Gastroesophageal sphincter (tissue), 3 donors: Measurements from ENCODE around the gene CSTF3.
"Not testable (repeated sequence)": the region's sequence is repeated elsewhere in the genome, so short reads cannot be mapped to it uniquely, and the experiment has no call there.

Source experiments
- POLR2A ChIP-seq, 2 donors: fragments of 450-650 bp; IDR thresholded peaks; one replicate each; pipeline ENCODE4 v1.6.1; 2017; ENCODE audit warnings: antibody characterized with exemption in 2 of 2, mild to moderate bottlenecking in 2 of 2, moderate library complexity in 1 of 2
- TF ChIP-seq, protein P1 (sequence below), 4 experiments: fragments of 200-600 bp in 2 of 4; fragments of 450-650 bp in 2 of 4; sonication (generic) in 1 of 4; IDR thresholded peaks; one replicate each; pipeline ENCODE4 v1.5.1; 2017 to 2019; ENCODE audit warnings: antibody characterized with exemption in 4 of 4, mild to moderate bottlenecking in 2 of 4, moderate library complexity in 2 of 4

DNA sequence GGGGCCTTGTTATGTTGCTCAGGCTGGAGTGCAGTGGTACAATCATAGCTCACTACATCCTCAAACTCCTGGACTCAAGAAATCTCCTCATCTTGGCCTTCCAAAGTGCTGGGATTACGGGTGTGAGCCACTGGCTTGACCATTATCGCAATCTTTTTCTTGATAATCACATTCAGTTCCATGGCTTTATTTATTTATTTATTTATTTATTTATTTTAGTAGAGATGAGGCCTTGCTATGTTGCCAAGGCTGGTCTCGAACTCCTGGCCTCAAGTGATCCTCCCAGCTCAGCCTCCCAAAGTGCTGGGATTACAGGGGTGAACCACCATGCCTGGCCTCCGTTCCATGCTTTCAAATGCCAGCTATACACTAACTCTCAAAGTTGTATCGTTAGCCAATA is 15.5 kb upstream of the CSTF3 start:
- TF ChIP-seq, protein P1, sequence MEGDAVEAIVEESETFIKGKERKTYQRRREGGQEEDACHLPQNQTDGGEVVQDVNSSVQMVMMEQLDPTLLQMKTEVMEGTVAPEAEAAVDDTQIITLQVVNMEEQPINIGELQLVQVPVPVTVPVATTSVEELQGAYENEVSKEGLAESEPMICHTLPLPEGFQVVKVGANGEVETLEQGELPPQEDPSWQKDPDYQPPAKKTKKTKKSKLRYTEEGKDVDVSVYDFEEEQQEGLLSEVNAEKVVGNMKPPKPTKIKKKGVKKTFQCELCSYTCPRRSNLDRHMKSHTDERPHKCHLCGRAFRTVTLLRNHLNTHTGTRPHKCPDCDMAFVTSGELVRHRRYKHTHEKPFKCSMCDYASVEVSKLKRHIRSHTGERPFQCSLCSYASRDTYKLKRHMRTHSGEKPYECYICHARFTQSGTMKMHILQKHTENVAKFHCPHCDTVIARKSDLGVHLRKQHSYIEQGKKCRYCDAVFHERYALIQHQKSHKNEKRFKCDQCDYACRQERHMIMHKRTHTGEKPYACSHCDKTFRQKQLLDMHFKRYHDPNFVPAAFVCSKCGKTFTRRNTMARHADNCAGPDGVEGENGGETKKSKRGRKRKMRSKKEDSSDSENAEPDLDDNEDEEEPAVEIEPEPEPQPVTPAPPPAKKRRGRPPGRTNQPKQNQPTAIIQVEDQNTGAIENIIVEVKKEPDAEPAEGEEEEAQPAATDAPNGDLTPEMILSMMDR (IDR thresholded peaks at IDR 0.05), result not testable (repeated sequence)
- not testable (repeated sequence) for TF ChIP-seq POLR2A (IDR thresholded peaks at IDR 0.05)
